Endothelial cell of umbilical vein (primary cell): ENCODE results near the gene KCNIP1. TPM values are rescaled to one million over a fixed set of nuclear protein-coding genes. Genes with fewer than 3 reads are reported as not detected.

ENCODE experiments used
- BruUV-seq: library from RNA; stranded (reverse); fragments of 400-500 nt; replicated peaks from 2 replicates; lab custom pipeline; 2021; lab: Mats Ljungman, UMichigan
- CTCF ChIA-PET: fragments of 300-600, 350-600 bp; sonication (Branson Sonifier 250); formaldehyde crosslinking; loops from one replicate; lab custom pipeline; 2021; ENCODE audit warnings: antibody characterized with exemption, inconsistent platforms; lab: Charles Lee
- POLR2A ChIA-PET: fragments of 300-600, 350-600 bp; sonication (Branson Sonifier 250); formaldehyde crosslinking; loops from one replicate; lab custom pipeline; 2021; ENCODE audit warnings: antibody characterized with exemption, inconsistent platforms; lab: Charles Lee
- DNase-seq: peaks from one replicate; pipeline ENCODE4 v3.0.0-alpha.2; 2011; ENCODE audit warnings: low read depth, low spot score
- FAIRE-seq: peaks from 2 replicates; lab custom pipeline; 2011; peaks lifted over from hg19 to GRCh38; lab: Jason Lieb, UNC
- H2AFZ ChIP-seq: 2 replicates; pipeline ENCODE4 v1.6.0; 2012; ENCODE audit warnings: low read depth, low read length, control low read depth, inconsistent platforms
- H3K27ac ChIP-seq: 2 replicates; pipeline ENCODE4 v1.5.1; 2011; ENCODE audit warnings: low read depth, mild to moderate bottlenecking, control low read depth, low read length, moderate library complexity; ENCODE audit not compliant: insufficient read depth
- H3K27me3 ChIP-seq, 2 experiments: 2 replicates each; pipeline versions ENCODE4 v1.6.0 to v1.6.1; 2011; ENCODE audit warnings: low read length in 2 of 2, mixed read lengths in 1 of 2; ENCODE audit not compliant: control insufficient read depth in 2 of 2, insufficient read depth in 2 of 2
- H3K36me3 ChIP-seq, 2 experiments: 2 replicates in 1 of 2; 3 replicates in 1 of 2; pipeline ENCODE4 v1.5.1; 2011; ENCODE audit warnings: low read length in 2 of 2, mild to moderate bottlenecking in 1 of 2, moderate library complexity in 1 of 2; ENCODE audit not compliant: control insufficient read depth in 2 of 2, insufficient read depth in 2 of 2; ENCODE audit errors: extremely low read depth in 1 of 2
- H3K4me1 ChIP-seq: 3 replicates; pipeline ENCODE4 v1.5.1; 2011; ENCODE audit warnings: mild to moderate bottlenecking, low read length; ENCODE audit not compliant: control insufficient read depth, insufficient read depth; ENCODE audit errors: extremely low read depth
- H3K4me2 ChIP-seq: 2 replicates; pipeline ENCODE4 v1.6.1; 2011; ENCODE audit warnings: low read length, control low read depth, mixed read lengths; ENCODE audit not compliant: insufficient read depth
- H3K4me3 ChIP-seq, 3 experiments: fragments of 200-600 bp in 1 of 3; sonication (generic), shearing (Covaris generic) in 1 of 3; replicated peaks in 1 of 3; 2 replicates each; pipeline ENCODE4 v1.5.1; 2011 to 2016; ENCODE audit warnings: control low read depth in 3 of 3, low read length in 3 of 3, mild to moderate bottlenecking in 2 of 3, inconsistent platforms in 1 of 3, low read depth in 1 of 3, moderate library complexity in 1 of 3; ENCODE audit not compliant: insufficient read depth in 1 of 3
- H3K79me2 ChIP-seq: 2 replicates; pipeline ENCODE4 v1.6.0; 2012; ENCODE audit warnings: low read length, inconsistent platforms; ENCODE audit not compliant: control insufficient read depth, insufficient read depth
- H3K9ac ChIP-seq: replicated peaks from 2 replicates; pipeline ENCODE3; 2011; ENCODE audit warnings: low read length, control low read depth; ENCODE audit not compliant: insufficient read depth; ENCODE audit errors: extremely low read depth
- H3K9me1 ChIP-seq: replicated peaks from 3 replicates; pipeline ENCODE4 v1.6.0; 2011; ENCODE audit warnings: mild to moderate bottlenecking, low read length; ENCODE audit not compliant: control insufficient read depth, insufficient read depth; ENCODE audit errors: extremely low read depth
- H3K9me3 ChIP-seq: replicated peaks from 2 replicates; pipeline ENCODE4 v1.5.1; 2012; ENCODE audit warnings: low read length, inconsistent platforms; ENCODE audit not compliant: control insufficient read depth, insufficient read depth
- H4K20me1 ChIP-seq: replicated peaks from 2 replicates; pipeline ENCODE3; 2011; ENCODE audit warnings: mild to moderate bottlenecking, low read length; ENCODE audit not compliant: control insufficient read depth, insufficient read depth; ENCODE audit errors: extremely low read depth
- EZH2 ChIP-seq: IDR thresholded peaks from 2 replicates; pipeline ENCODE4 v1.6.1; 2012; ENCODE audit warnings: borderline replicate concordance, low read depth, mild to moderate bottlenecking, moderate library complexity, low read length, inconsistent platforms; ENCODE audit not compliant: severe bottlenecking
- FOS ChIP-seq: IDR thresholded peaks from 2 replicates; pipeline ENCODE4 v1.6.1; 2011; ENCODE audit warnings: mild to moderate bottlenecking, low read length, moderate library complexity, borderline replicate concordance; ENCODE audit not compliant: insufficient read depth
- GATA2 ChIP-seq: IDR thresholded peaks from 2 replicates; pipeline ENCODE4 v1.7.0; 2011; ENCODE audit warnings: low read depth, mild to moderate bottlenecking, moderate library complexity, mixed read lengths, low read length; ENCODE audit not compliant: insufficient read length, insufficient read depth
- JUN ChIP-seq: IDR thresholded peaks from 2 replicates; pipeline ENCODE4 v1.6.1; 2011; ENCODE audit warnings: borderline replicate concordance, low read depth; ENCODE audit not compliant: insufficient read length, insufficient read depth
- MYC ChIP-seq: IDR thresholded peaks from one replicate; pipeline ENCODE4 v1.6.1; 2011; ENCODE audit warnings: mild to moderate bottlenecking, low read depth, low read length
- POLR2A ChIP-seq: IDR thresholded peaks from 2 replicates; pipeline ENCODE4 v1.6.1; 2012; ENCODE audit warnings: low read depth, mild to moderate bottlenecking, control low read depth, low read length
- POLR2AphosphoS5 ChIP-seq: IDR thresholded peaks from 2 replicates; pipeline ENCODE4 v1.6.1; 2012; ENCODE audit warnings: low read depth, mild to moderate bottlenecking, control low read depth, low read length, moderate library complexity; ENCODE audit not compliant: insufficient read depth
- dilution Hi-C: fragments of 300-500 bp; cut with MboI; formaldehyde crosslinking; loops from one replicate; pipeline ENCODE4 v1.15.0; 2019; ENCODE audit warnings: low sequenced_read_pairs; ENCODE audit not compliant: extremely low pct_ligation_motif_present
- intact Hi-C: fragments of 100-400 bp; cut with micrococcal nuclease; formaldehyde crosslinking; loops from one replicate; pipeline ENCODE4 v1.10.0; 2022
- polyA plus RNA-seq, 4 experiments: library from polyadenylated mRNA; depleted of rRNA in 3 of 4; stranded (reverse) in 3 of 4; unstranded in 1 of 4; fragments of >200 nt; gene quantifications; 2 replicates each; pipeline versions ENCODE4 v1.2.1 to v1.2.3, GENCODE V29; 2011 to 2012; ENCODE audit warnings: missing spikeins in 1 of 4
- total RNA-seq: library from RNA; stranded (reverse); gene quantifications from 2 replicates; pipeline ENCODE4 v1.2.3, GENCODE V29; 2021
- TF ChIP-seq, protein P1 (sequence below): IDR thresholded peaks from 2 replicates; pipeline ENCODE4 v1.6.1; 2011; ENCODE audit not compliant: insufficient read depth, insufficient read length
- TF ChIP-seq, protein P2 (sequence below), 2 donors: IDR thresholded peaks; 1 replicate in 1 of 2; 2 replicates in 1 of 2; pipeline ENCODE4 v1.5.1; 2011; ENCODE audit warnings: low read length in 2 of 2, mild to moderate bottlenecking in 2 of 2, moderate library complexity in 2 of 2, control low read depth in 1 of 2, inconsistent platforms in 1 of 2, low read depth in 1 of 2; ENCODE audit not compliant: insufficient read depth in 1 of 2; ENCODE audit errors: extremely low read depth in 1 of 2

Gene KCNIP1
- total and polyA plus RNA-seq, 2 donors (not counting 3 experiments of a cell fraction or from before 2014, with no cell fraction given): 0.15 TPM; not detected in 1

DNA sequence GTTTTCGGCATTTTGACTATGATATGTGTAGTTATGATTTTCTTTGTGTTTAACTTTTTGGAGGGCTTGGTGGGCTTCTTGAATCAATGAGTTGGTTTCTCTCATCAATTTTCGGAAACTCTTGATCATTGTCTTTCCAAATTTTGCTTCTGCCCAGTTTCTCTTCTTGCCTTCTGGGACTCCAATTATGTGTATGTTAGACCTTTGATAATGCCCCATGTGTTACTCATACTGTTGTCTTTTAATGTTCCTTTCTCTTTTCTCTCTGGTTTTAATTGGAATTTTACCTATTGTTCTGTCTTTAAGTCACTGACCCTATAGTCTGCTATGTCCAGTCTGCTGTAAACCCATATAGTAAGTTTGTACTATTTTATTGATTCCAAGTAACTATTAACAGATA, 41.5 kb downstream of the KCNIP1 start:
- Histone ChIP-seq H3K27me3 (peaks cover 2 to 3% of the 10 kb centered on the region in 2 experiments), H3K4me3 (no peak overlapping the region), H3K27ac (no peak overlapping the region), H3K36me3 (no peaks in the 10 kb centered on the region), H3K9me3 (no peaks in the 10 kb centered on the region), H3K79me2 (no peaks in the 10 kb centered on the region), H3K4me2 (no peak overlapping the region), H2AFZ (no peak overlapping the region), H4K20me1 (no peaks in the 10 kb centered on the region), H3K9me1 (no peaks in the 10 kb centered on the region), H3K4me1 (no peaks in the 10 kb centered on the region), H3K9ac (no peak overlapping the region)
- DNase-seq (no peak), FAIRE-seq (no peak)
- intact Hi-C loops: no loop called here
- POLR2A ChIA-PET: no interaction called here
- no TSS peak for BruUV-seq
- dilution Hi-C loops: no loop called here
- CTCF ChIA-PET: no interaction called here
- TF ChIP-seq GATA2: no peak
- TF ChIP-seq JUN: no peak
- TF ChIP-seq POLR2AphosphoS5: no peak

DNA sequence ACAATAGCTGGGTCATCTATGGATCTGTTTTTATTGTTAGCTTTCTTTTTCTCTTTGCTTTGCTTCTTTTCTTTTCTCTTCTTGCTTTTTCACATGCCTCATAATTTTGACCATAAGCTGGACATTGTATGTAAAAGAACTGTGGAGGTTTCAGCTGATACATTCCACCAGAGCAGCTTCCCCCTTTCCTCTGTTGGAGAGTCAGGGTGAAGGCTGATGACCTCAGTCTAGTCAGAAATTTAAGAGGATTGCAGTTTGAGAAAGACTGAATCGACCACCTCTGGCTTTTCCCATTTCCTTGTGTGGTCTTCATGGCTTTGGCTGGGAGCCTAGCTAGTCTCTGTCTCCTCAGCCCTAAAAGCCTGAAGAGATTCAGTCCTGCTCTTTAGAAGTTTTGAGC, 42.0 kb downstream of the KCNIP1 start:
- dilution Hi-C loops (no loop called here), intact Hi-C loops (no loop called here)
- H3K27me3 ChIP-seq: peaks cover 2 to 3% of the 10 kb centered on the region in 2 experiments
- H4K20me1 ChIP-seq: no peaks in the 10 kb centered on the region
- ChIA-PET POLR2A (no interaction called here), CTCF (no interaction called here)
- H3K4me2 ChIP-seq: no peak overlapping the region
- no peak for DNase-seq
- no TSS peak for BruUV-seq
- H3K36me3 ChIP-seq: no peaks in the 10 kb centered on the region
- no peaks in the 10 kb centered on the region for H3K9me1 ChIP-seq
- no peak overlapping the region for H2AFZ ChIP-seq
- H3K9ac ChIP-seq: no peak overlapping the region
- H3K4me1 ChIP-seq: no peaks in the 10 kb centered on the region
- no peaks in the 10 kb centered on the region for H3K79me2 ChIP-seq
- FAIRE-seq: no peak
- TF ChIP-seq POLR2A: no peak
- TF ChIP-seq, protein P1, sequence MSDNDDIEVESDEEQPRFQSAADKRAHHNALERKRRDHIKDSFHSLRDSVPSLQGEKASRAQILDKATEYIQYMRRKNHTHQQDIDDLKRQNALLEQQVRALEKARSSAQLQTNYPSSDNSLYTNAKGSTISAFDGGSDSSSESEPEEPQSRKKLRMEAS: no peak
- TF ChIP-seq FOS: no peak
- TF ChIP-seq EZH2: no peak
- no peak for TF ChIP-seq MYC
- TF ChIP-seq, protein P2, sequence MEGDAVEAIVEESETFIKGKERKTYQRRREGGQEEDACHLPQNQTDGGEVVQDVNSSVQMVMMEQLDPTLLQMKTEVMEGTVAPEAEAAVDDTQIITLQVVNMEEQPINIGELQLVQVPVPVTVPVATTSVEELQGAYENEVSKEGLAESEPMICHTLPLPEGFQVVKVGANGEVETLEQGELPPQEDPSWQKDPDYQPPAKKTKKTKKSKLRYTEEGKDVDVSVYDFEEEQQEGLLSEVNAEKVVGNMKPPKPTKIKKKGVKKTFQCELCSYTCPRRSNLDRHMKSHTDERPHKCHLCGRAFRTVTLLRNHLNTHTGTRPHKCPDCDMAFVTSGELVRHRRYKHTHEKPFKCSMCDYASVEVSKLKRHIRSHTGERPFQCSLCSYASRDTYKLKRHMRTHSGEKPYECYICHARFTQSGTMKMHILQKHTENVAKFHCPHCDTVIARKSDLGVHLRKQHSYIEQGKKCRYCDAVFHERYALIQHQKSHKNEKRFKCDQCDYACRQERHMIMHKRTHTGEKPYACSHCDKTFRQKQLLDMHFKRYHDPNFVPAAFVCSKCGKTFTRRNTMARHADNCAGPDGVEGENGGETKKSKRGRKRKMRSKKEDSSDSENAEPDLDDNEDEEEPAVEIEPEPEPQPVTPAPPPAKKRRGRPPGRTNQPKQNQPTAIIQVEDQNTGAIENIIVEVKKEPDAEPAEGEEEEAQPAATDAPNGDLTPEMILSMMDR (IDR thresholded peaks at IDR 0.05; ENCODE audit: extremely low read depth in 1 of 2, insufficient read depth in 1 of 2, low read depth in 1 of 2, low read length in 2 of 2): no peak
- TF ChIP-seq GATA2: no peak
- no peak for TF ChIP-seq POLR2AphosphoS5
- TF ChIP-seq JUN: no peak
- H3K27ac ChIP-seq: no peak overlapping the region
- no peaks in the 10 kb centered on the region for H3K9me3 ChIP-seq
- no peak overlapping the region for H3K4me3 ChIP-seq
